NCI-H146 treated with DMSO at 0.1 percent for 48 hours (cell line): ENCODE results near the gene TEX48.

ENCODE experiments used
- DNase-seq: peaks from one replicate; lab custom pipeline; 2025; ENCODE audit not compliant: unreplicated experiment; lab: John Stamatoyannopoulos, UW

Gene TEX48

GRCh38 chr9:114626415-114627020, 55.5 kb downstream of the TEX48 start:
- DNase-seq: no peak

- DNase-seq: no peak
Observed at GRCh38 chr9:114624677-114625076, 57.3 kb downstream of the TEX48 start.

- no peak for DNase-seq
Observed at GRCh38 chr9:114621975-114622609, 59.9 kb downstream of the TEX48 start.

- DNase-seq: no peak
Observed at GRCh38 chr9:114621561-114621960, 60.4 kb downstream of the TEX48 start.

- DNase-seq: no peak
Observed at GRCh38 chr9:114619191-114619761, 62.7 kb downstream of the TEX48 start.

- DNase-seq: no peak
Observed at GRCh38 chr9:114616684-114617520, 65.1 kb downstream of the TEX48 start.
